NCI-H446 treated with DMSO at 0.1 percent for 48 hours (cell line): ENCODE measurements around the gene CACNA1C.

ENCODE experiments used
- DNase-seq: peaks from one replicate; lab custom pipeline; 2025; lab: John Stamatoyannopoulos, UW

The CACNA1C gene

DNA sequence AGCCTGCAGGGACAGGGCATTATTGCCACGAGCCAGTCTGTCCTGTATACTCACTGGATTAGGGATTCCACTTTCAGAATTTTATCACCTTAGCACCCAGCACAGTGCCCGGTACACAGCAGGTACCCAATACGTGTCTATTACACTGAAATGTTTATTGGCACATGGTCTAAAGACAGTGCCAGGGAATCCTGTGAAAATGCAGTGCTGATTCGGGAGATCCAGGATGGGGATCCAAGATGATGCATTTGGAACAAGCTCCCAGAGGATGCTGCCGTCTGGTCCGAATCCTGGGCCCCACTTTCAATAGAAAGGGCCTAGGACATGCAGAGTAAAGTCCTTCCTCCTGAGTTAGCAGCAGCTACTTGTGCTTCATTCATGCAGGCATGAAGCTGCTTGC is 230.7 kb downstream of the CACNA1C start:
- no peak for DNase-seq

DNA sequence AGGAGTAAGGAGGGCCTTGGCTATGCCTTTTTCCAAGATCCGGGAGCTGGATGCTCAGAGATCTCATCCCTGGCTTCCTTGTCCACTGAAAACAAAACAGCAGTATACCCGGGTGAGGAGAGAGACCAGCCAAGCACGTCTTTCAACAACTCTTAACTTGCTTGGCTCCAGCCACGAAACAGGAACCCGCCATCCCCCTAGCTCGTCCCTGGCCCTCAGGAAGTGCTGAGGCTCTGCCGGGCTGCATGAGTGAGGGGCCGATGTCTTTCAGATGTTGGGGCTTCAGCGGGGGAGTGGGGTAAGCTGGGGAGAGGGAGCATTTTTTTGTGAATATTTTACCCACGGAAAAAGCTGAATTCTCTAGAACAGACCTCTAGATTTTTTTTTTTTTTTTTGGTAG is 231.1 kb downstream of the CACNA1C start:
- peak; percentile 35 for DNase-seq

DNA sequence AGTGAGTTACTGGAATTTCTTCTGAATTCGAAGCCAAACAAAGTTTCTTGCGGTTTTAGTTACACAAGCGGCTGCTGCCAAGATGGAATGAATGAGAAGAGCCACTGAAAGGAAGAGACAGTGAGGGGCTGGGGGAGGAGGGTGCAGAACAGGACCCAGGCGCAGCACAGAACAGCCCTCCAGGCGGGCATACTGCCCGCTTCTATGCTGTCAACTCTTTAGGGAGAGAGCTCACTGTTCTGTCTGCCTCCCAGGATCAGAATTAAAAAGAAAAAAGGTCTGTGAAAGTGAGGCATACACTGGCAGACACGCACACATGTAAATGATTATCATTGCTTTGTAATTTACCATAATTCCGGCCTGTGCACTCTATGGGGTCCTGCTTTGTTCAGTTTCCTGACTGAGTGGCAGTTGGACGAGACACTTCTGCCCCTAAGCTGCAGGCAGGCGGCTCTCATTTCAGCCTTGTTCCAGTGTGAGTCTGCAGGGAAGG is 231.6 kb downstream of the CACNA1C start:
- peak; percentile 53 for DNase-seq

DNA sequence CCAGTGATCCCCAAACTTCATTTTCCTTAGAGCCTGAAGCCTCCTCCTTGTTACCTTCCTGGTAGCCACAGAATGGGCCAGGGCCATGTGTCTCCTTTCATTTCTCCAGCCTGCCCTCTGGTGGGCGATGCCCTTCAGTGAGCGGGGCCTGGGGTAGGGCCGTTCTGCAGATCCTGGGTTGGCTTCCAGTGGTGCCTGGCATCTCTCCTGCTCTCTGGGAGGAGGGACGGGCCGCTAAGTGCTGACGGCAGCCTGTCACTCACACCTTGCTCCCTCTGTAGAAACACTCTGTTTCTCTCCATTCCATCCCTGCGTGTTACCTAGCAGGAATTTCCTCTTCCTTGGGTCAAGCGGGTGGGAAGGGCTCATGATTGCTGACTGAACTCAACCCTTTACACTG is 232.1 kb downstream of the CACNA1C start:
- DNase-seq, result peak; percentile 79

DNA sequence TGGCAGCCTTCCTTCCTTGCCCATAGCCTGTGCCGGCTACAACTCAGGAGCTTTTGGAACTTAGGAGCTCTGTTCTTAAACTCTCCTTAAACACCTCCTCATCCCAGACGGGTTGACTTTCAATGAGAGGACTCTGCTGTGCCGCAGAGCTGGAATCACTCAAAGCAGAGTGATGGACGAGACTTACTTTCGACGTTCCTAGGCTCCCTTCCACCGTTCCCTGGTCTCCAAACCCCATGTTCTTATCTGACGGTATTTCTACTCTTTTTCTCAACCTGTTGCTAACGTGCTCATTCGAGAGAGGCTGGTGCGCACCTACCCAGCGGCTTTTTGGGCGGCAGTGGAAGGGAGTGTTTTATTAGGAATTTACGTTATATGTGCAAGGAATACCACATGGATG is 232.7 kb downstream of the CACNA1C start:
- DNase-seq, result no peak

DNA sequence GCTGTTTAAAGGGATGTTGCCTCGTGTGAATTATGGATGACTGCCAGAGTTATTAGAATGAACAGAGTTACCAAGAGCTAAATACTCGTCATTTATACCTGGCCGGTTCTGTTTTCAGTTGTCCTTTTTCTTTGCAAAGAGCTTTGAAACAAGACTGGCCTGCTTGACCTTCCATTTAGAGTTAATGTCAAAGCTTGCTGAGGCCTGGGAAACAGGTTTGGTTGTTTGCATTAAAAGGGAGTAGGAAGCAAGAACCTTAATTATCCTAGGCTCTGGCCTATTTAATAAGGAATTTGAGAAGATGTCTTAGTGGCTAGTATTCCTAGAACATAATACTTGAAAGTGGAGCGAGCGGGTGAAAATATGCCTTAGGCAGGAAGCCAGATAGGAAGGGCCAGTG is 233.3 kb downstream of the CACNA1C start:
- no peak for DNase-seq

DNA sequence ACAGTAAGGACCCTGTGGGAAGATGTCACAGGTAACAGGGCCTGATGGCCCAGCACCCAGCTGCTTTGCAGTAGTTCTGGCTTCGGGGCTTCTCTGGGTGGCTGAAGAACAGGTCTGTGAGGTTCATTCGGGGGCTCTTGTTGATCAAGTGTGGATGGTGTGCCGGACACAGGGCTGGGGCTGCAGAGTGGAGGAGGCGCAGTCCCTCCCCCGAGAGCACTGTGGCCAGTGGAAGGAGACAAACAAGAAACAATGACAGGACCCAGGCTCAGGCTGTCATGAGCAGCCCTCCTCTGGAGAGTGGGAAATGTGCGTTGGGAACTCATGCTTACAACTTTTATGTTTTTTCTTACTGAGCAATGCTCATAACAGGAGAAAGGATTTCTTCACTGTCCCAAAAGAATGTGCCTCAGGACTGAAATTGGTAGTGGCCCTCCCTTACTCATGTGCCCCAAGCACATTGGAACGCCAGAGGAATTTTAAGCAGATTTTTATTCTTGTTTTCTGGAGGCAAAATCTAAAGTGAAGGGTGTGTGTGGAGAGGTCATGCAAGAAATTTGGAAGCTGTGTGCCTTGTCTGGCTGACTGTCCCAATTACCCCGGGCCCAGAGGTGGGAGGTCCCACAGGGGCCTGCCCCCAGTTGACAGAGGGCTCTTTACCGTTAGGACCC is 233.8 kb downstream of the CACNA1C start:
- DNase-seq, result no peak

DNA sequence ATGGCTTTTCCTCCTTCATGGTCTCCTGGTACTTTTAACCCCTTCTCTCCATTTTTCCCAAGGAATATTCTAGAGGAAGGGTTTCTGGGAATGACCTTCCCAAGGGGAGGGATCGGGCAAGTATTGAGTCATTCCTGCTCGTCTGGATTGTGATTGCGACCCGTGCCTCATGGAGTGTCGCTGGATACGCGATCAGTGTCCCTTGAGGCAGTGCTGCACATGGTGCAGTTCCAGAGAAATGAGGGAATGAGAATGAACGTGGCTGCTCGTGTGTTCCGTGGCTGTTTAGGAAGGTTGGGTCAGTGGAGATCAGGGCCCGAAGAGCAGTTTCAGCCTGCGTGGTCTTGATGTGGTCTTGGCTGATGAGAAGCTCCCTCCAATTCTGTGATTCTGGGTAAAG is 234.4 kb downstream of the CACNA1C start:
- DNase-seq, result no peak

DNA sequence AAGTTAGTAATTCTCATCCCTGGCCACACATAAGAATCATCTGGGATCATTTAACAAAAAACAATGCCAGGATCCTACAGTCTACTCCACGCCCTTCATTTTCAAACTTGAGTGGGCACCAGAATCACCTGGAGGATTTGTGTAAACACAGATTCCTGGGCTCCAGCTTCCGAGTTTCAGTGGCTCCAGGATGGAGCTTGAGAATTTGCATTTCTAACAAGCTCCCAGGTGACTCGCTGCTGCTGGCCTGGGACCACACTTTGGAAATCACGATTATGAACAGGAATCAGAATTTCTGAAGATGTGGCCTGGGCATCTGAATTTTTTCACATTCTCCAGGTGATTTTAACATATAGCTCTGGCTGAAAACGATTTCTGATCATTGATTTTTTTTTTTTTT is 234.8 kb downstream of the CACNA1C start:
- no peak for DNase-seq

DNA sequence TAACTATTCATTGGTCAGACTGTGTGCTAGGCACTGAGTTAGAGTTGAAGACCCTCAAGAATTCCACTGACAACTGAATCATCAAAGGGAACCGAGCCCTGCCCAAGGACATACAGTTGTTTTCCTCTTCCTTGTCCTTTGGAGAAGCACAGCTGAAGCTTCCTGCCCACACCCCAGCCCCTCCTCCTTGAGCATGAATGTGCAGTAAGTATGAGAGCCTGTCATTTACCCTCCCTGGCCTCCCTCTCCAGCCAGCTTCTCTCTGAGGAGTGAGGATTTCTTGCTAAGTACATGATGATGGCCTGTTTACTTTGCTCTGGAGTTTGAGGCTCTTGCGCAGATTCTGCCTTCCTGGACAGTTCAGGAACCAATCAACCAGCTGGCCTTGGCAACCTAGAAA is 235.2 kb downstream of the CACNA1C start:
- DNase-seq, result no peak

DNA sequence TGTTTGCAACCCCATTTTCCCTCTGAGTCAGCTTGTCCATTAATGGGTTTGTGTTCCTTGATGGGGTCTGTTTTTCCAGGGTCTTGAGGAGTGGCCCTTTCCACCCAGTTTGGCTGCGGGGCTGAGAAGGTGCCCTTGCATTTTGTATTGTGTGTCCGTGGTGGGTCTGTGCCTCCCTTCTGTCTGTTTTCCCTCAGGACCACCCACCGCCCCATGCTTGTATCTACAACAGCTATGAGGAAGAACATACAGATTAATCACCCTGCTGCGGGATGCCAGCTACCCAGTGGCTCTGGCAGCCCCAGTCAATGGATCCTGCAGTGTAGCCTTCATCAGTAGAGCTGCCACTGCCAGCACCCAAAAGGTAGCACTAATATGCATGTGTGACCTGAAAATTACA is 235.7 kb downstream of the CACNA1C start:
- DNase-seq, result no peak

DNA sequence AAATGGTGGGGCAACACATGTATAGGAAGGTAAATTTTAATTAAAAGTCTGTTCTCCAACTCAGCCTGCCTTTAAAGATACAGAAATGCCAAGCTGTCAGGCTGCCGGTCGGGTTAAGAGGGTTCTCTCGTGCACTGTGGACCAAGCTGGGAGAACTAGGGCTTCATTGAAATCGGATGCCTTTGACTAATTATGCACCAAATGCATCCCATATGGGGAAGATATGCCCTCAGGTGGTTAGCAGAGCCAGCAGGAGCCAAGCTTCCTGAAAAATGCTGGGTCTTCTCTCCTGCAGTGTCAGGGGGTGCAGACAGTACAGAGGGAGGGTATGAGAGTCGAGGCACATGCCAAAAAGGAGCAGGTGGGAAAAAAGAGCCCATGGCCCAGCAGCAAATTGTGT is 236.1 kb downstream of the CACNA1C start:
- DNase-seq, result no peak

DNA sequence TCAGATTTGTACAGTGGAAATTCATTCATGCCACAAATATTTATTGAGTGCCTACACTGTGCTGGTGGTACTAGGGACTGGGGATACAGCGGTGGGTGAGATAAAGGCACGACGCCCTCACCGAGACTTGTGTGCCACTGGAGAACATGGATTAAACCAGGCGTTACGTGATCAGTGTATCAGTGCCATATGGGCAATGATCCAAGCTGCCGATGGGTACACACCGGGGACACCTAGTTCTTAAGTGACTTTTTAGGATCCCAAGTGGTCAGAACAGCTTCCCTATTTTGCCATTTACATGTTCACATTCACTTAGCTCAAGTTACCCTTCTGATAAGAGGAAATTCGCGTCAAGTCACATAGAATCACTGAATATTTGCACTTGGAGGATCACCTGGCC is 236.7 kb downstream of the CACNA1C start:
- no peak for DNase-seq

DNA sequence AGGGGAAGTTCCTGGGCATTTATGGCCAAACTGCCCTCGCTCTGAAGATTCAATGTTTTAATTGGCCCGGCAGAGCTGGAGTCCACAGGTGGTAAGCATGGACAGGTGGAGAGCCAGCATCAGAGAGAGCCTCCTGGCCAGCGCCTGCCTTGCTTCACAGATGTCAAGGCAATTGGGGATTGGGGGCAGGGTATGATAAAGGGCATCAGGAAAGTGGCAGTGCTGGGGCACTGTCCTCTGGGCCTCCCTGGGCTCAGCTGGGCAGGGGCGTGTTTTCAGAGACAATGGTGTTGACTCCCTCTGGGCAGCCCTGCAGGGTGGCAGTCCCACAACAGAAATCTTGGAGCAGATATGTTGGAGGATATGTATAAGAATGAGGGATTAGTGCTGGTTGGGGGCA is 237.3 kb downstream of the CACNA1C start:
- DNase-seq, result no peak

DNA sequence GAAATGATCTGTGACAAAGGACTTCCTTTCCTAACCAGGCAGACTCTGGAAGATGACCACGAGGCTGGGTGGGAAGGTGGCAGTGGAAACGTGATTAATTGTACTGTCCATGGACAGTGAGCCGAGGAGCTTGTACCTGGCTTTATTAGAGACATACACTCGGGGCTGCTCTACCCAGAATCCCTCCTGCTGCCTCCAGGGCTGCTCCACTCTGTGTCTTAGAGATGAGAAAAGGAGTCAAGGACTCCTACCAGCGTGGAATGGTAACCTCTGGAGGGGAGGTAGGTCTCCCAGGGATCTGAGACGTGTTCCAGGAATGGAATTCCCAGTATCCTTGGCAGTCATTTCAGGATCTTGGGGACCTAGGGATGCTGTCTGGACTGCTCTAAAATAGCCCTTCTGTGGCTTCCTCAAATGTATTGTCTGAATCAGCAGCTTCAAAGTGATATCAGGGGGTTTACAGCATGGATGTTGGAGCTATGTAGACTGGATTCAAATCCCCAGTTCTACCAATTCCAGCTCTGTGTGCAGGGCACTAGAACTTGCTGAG is 237.8 kb downstream of the CACNA1C start:
- DNase-seq, result no peak

DNA sequence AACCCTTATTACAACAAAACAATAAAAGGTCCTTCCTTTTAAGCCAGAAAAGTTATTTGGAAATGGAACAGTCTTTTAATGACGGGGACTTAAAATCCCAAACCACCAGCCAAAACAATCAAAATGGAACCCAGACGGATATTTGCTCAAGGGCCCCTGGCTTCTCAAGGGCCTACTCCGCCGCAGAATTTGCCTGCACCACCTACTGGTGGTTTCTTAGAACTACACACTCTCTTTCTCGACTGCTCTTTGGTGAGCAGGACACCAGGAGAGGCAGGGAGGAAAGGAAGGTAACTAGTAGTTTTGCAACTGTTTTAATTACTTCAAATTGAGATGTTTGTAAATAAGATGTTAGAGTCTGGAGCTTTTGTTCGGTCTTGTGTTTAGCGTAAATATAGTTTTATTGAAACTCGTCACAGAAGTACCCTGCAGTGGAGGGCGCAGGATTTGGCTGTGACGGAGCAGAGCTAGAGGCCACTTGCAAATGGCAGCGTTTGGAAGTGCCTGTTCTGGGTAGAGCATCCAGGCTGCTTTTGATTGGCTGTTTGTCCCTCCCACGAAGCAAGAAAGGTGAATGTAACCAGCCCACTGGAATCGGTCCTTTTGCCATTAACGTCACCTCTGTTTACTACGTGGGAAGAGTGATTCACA is 238.5 kb downstream of the CACNA1C start:
- DNase-seq, result no peak

DNA sequence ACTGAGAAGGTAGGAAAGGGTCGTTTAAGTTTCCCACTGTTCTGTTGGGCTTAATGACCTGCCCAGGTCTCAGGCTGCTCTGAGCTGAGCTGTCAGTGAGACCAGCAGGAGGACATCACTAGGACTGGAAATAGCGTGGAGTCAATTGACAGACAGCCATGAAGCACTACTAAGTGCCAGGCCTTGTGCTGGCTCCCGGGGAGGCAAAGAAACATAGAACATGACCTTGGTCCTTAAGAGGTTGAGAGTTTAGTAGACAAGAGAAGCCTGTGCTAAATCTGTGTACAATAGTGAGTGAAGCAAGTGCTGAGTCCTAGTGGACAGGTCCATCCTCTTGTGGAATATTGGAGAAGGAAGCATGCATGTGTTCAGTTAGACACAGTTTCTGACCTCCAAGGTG is 239.2 kb downstream of the CACNA1C start:
- DNase-seq, result no peak

DNA sequence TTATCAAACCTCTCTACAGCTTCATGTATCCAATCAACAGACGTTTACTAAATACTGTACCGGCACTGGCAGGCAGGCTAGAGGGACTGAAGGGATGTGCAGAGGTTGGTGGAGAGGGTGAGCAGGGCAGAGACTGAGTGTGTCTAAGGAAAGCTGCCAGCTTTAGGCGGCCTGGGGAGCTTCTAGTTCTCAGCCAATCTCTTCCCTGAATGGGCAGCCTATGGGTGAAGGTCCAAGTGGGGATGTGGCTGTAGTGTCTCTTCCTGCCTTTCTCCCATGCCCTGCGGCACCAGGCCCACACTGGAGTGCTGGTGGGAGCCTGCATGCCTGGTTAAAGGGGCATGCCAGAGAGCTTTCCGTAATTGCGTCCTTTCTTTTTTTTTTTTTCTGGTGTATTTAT is 239.8 kb downstream of the CACNA1C start:
- no peak for DNase-seq

DNA sequence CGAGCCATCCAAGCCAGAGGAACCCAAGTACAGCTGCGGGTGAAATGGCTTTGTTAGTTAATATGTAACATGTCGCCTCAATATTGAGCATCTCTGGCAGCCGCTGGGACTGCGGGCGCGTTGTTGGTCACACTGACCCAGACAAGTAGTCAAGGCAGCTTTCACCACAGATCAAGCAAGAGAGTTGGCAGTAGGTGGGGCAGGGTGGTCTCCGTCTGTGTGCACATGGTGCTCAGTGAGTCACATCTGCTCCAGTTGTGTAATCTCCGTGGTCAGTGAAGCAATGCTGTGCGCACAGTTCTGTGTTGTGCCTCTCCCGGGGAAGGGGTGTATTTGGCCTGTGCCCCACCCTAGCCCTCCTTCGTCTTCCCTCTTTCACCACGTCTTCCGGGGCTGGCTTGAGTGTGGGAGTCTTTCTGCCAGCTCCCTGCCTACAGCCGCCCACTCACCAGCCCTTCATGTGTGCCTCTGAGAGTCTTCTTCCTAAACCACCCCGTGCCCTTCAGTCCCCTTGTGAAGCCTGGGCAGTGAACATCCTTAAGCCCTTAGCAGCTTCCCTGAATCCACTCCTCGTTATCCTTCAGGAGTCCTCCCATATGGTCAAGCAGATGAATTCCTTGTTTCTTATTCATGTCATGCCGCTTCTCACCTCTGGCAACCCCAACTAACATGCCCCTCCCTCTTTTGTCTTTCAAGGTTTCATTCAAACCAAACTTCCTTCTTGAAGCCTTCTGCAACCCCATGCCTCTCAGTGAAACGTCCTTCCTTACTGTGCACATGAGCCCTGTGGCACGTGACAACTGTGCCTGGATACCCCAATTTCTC is 242.1 kb downstream of the CACNA1C start:
- no peak for DNase-seq

DNA sequence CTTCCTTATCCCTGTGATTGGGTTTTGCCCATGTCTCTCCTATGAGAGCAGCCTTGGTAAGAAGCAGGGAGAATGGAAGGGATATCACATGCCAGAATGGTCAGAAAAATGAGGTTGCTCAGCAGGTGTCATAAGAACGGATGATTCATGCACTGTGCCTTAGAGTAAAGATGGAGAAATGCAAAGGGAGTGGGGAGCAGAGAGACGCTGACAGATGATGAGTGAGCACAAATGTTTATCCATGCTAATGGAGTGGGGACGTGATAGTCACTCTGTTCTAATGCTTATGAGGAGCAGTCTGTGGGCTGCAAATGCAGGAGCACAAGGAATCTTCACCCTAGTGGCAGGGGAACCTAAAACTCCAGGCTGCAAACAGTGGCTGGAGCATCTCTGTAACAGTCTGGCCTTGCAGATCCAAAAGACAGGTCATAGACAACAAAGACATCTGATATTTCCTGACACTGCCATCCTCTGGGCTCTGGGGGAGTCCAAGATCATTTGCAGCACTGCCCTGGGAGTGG is 243.2 kb downstream of the CACNA1C start:
- DNase-seq, result peak; percentile 19

DNA sequence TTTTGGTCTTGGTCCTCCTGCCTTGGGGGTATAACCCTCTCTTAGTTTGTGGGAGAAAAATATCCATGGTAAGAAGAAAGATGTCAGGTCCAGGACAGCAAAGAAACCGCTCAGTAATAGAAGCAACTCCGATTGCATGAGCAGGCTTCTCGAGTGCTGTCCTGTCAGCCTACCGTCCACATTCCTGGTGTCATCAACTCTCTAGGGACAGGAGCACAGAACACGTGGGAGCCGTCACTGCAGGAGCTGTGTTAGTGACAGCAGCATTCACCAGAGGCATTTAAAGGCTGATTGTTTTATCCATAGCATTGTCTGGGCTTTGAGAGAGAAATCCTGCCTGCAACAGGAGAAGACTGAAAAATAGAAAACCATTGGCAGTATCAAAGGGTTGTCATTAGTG is 244.2 kb downstream of the CACNA1C start:
- DNase-seq, result no peak

DNA sequence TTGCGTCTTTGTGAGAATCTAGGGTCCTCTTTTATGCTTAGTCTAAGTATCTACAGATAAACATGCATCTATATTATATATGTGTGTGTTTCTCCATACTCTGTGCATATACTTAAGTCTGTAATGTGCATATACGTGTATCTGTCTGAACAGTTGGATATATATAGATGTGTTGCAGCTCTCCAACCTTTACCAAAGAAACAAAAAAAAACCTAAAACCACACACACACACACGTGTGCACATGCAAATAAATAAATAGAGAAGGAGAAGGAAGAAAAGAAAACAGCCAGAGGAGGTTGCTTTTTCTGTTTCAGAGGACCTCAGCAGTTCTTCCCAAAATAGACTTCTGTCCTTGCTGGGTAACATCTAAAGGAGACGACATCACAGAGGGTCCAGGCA is 244.9 kb downstream of the CACNA1C start:
- DNase-seq, result no peak
